SJCRH30 (cell line): ENCODE measurements around the gene IL23A. TPM values are rescaled to one million over a fixed set of nuclear protein-coding genes. Genes with fewer than 3 reads are reported as not detected.
"Not testable (repeated sequence)": the region's sequence is repeated elsewhere in the genome, so short reads cannot be mapped to it uniquely, and the experiment has no call there.

Experiments
- DNase-seq, 2 experiments: peaks; one replicate each; pipeline ENCODE4 v3.0.0-alpha.2; 2015 to 2020
- H3K27ac ChIP-seq: fragments of 250-450 bp; sonication (Bioruptor Pico); 2 replicates; pipeline ENCODE4 v1.5.1; 2020; ENCODE audit warnings: mild to moderate bottlenecking, moderate library complexity
- H3K27me3 ChIP-seq: fragments of 250-450 bp; sonication (Bioruptor Pico); 2 replicates; pipeline ENCODE4 v1.5.1; 2020; ENCODE audit warnings: mild to moderate bottlenecking, moderate library complexity
- H3K36me3 ChIP-seq: fragments of 250-450 bp; sonication (Bioruptor Pico); 2 replicates; pipeline ENCODE4 v1.5.1; 2020; ENCODE audit warnings: mild to moderate bottlenecking, moderate library complexity
- H3K4me1 ChIP-seq: fragments of 250-450 bp; sonication (Bioruptor Pico); 2 replicates; pipeline ENCODE4 v1.5.1; 2020; ENCODE audit warnings: mild to moderate bottlenecking, moderate library complexity
- H3K4me3 ChIP-seq: fragments of 250-450 bp; sonication (Bioruptor Pico); 2 replicates; pipeline ENCODE4 v1.5.1; 2020; ENCODE audit warnings: mild to moderate bottlenecking, moderate library complexity
- H3K9me3 ChIP-seq: fragments of 250-450 bp; sonication (Bioruptor Pico); replicated peaks from 2 replicates; pipeline ENCODE4 v1.5.1; 2020; ENCODE audit warnings: mild to moderate bottlenecking, moderate library complexity
- total RNA-seq: library from RNA; depleted of rRNA; stranded (reverse); fragments of >200 nt; shearing (Covaris generic); gene quantifications from 2 replicates; pipeline ENCODE4 v1.2.3, GENCODE V29; 2014

IL23A gene
- total RNA-seq, 1 experiment from 2014 or later, result not detected

GRCh38 chr12:56315249-56315621 lies 23.4 kb upstream of the IL23A start:
- H3K36me3 ChIP-seq, result peaks cover 36% of the 10 kb centered on the region
- H3K27me3 ChIP-seq, result no peaks in the 10 kb centered on the region
- H3K9me3 ChIP-seq, result no peaks in the 10 kb centered on the region
- peaks cover 6% of the 10 kb centered on the region for H3K4me1 ChIP-seq
- H3K4me3 ChIP-seq, result peak overlapping the region; percentile 89
- H3K27ac ChIP-seq, result peak overlapping the region; percentile 72
- DNase-seq, result peak; percentile 27 to 47

GRCh38 chr12:56315622-56316473 lies 22.8 kb upstream of the IL23A start, which contains the start of gene CNPY2:
CNPY2 (minus strand) TSS chr12:56315988; CDS start chr12:56315217, 771 bp downstream.
- Histone ChIP-seq H3K27me3 (no peaks in the 10 kb centered on the region), H3K4me1 (peaks cover 6% of the 10 kb centered on the region), H3K36me3 (peaks cover 32% of the 10 kb centered on the region), H3K27ac (peak within 1 kb of the TSS; percentile 72), H3K9me3 (no peaks in the 10 kb centered on the region), H3K4me3 (peak within 1 kb of the TSS; percentile 89)
- DNase-seq, result peak; percentile 97 to 98

- Histone ChIP-seq H3K36me3 (peaks cover 18% of the 10 kb centered on the region), H3K27me3 (no peaks in the 10 kb centered on the region), H3K4me1 (peaks cover 6% of the 10 kb centered on the region), H3K27ac (no peak overlapping the region), H3K4me3 (no peak overlapping the region), H3K9me3 (no peaks in the 10 kb centered on the region)
- DNase-seq, result no peak
Observed at GRCh38 chr12:56317675-56318074, 21.0 kb upstream of the IL23A start.

- no peak for DNase-seq
Observed at GRCh38 chr12:56321027-56321426, 17.7 kb upstream of the IL23A start.

GRCh38 chr12:56321610-56322009 lies 17.1 kb upstream of the IL23A start:
- not testable (repeated sequence) for H3K4me3 ChIP-seq, H3K9me3 ChIP-seq, H3K4me1 ChIP-seq, H3K27me3 ChIP-seq, DNase-seq, H3K27ac ChIP-seq, H3K36me3 ChIP-seq

More at GRCh38 chr12:56321027-56321426, 17.7 kb upstream of the IL23A start:
- Histone ChIP-seq H3K4me3 (no peak overlapping the region), H3K36me3 (peaks cover 4% of the 10 kb centered on the region; the same call in 1 of the 2 replicates), H3K4me1 (no peaks in the 10 kb centered on the region), H3K9me3 (no peaks in the 10 kb centered on the region), H3K27ac (no peak overlapping the region), H3K27me3 (no peaks in the 10 kb centered on the region)

GRCh38 chr12:56324206-56324605 lies 14.5 kb upstream of the IL23A start:
- no peaks in the 10 kb centered on the region for H3K4me1 ChIP-seq
- no peak overlapping the region for H3K27ac ChIP-seq
- no peaks in the 10 kb centered on the region for H3K9me3 ChIP-seq
- 0 out of 2 replicates have a peak, but pooled peaks cover under 1% of the 10 kb centered on the region for H3K36me3 ChIP-seq
- no peak overlapping the region for H3K4me3 ChIP-seq
- no peaks in the 10 kb centered on the region for H3K27me3 ChIP-seq
- no peak for DNase-seq

- H3K27me3 ChIP-seq, result no peaks in the 10 kb centered on the region
- H3K4me3 ChIP-seq, result no peak overlapping the region
- H3K4me1 ChIP-seq, result no peaks in the 10 kb centered on the region
- no peak overlapping the region for H3K27ac ChIP-seq
- DNase-seq, result no peak
- H3K36me3 ChIP-seq, result no peaks in the 10 kb centered on the region
- no peaks in the 10 kb centered on the region for H3K9me3 ChIP-seq
Observed at GRCh38 chr12:56326126-56326525, 12.6 kb upstream of the IL23A start.

- DNase-seq, result no peak
- Histone ChIP-seq H3K27me3 (no peaks in the 10 kb centered on the region), H3K27ac (no peak overlapping the region), H3K4me1 (no peaks in the 10 kb centered on the region), H3K4me3 (no peak overlapping the region), H3K9me3 (no peaks in the 10 kb centered on the region), H3K36me3 (no peaks in the 10 kb centered on the region)
Observed at GRCh38 chr12:56326533-56326932, 12.2 kb upstream of the IL23A start.

- Histone ChIP-seq H3K9me3 (no peaks in the 10 kb centered on the region), H3K4me3 (no peak overlapping the region), H3K4me1 (peaks cover 8% of the 10 kb centered on the region; the same call in 1 of the 2 replicates), H3K36me3 (no peaks in the 10 kb centered on the region), H3K27me3 (no peaks in the 10 kb centered on the region), H3K27ac (no peak overlapping the region)
- DNase-seq, result no peak
Observed at GRCh38 chr12:56330936-56331490, 7.7 kb upstream of the IL23A start.

- H3K36me3 ChIP-seq, result no peaks in the 10 kb centered on the region
- no peaks in the 10 kb centered on the region for H3K9me3 ChIP-seq
- H3K4me1 ChIP-seq, result peaks cover 8% of the 10 kb centered on the region; the same call in 1 of the 2 replicates
- no peaks in the 10 kb centered on the region for H3K27me3 ChIP-seq
- H3K4me3 ChIP-seq, result peak overlapping the region; percentile 64
- H3K27ac ChIP-seq, result peak overlapping the region; percentile 88
- DNase-seq, result peak in 1 of 2 experiments; percentile 16
Observed at GRCh38 chr12:56332512-56333196, 6.0 kb upstream of the IL23A start.

- DNase-seq, result peak in 1 of 2 experiments; percentile 20
- H3K36me3 ChIP-seq, result no peaks in the 10 kb centered on the region
- peak overlapping the region; percentile 88 for H3K27ac ChIP-seq
- no peaks in the 10 kb centered on the region for H3K27me3 ChIP-seq
- peaks cover 8% of the 10 kb centered on the region; the same call in 1 of the 2 replicates for H3K4me1 ChIP-seq
- peak overlapping the region; percentile 64 for H3K4me3 ChIP-seq
- H3K9me3 ChIP-seq, result no peaks in the 10 kb centered on the region
Observed at GRCh38 chr12:56333197-56333678, 5.4 kb upstream of the IL23A start.

GRCh38 chr12:56333679-56334489 lies 4.8 kb upstream of the IL23A start, which contains the start of gene PAN2:
PAN2 (minus strand) TSS chr12:56334000; CDS start chr12:56333094, 906 bp downstream.
- no peaks in the 10 kb centered on the region for H3K36me3 ChIP-seq
- peak; percentile 96 to 98 for DNase-seq
- H3K4me1 ChIP-seq, result peaks cover 8% of the 10 kb centered on the region; the same call in 1 of the 2 replicates
- H3K4me3 ChIP-seq, result peak within 1 kb of the TSS; percentile 64
- H3K9me3 ChIP-seq, result no peaks in the 10 kb centered on the region
- no peaks in the 10 kb centered on the region for H3K27me3 ChIP-seq
- peak within 1 kb of the TSS; percentile 88 for H3K27ac ChIP-seq

- Histone ChIP-seq H3K4me3 (peak overlapping the region; percentile 64), H3K27me3 (no peaks in the 10 kb centered on the region), H3K36me3 (no peaks in the 10 kb centered on the region), H3K27ac (peak overlapping the region; percentile 88), H3K4me1 (peaks cover 8% of the 10 kb centered on the region; the same call in 1 of the 2 replicates), H3K9me3 (no peaks in the 10 kb centered on the region)
- no peak for DNase-seq
Observed at GRCh38 chr12:56334490-56334793, 4.2 kb upstream of the IL23A start.

- not testable (repeated sequence) for H3K4me1 ChIP-seq, H3K27me3 ChIP-seq, H3K36me3 ChIP-seq, DNase-seq, H3K9me3 ChIP-seq, H3K27ac ChIP-seq, H3K4me3 ChIP-seq
Observed at GRCh38 chr12:56335527-56335926, 3.2 kb upstream of the IL23A start.
